IMR-90 (cell line): ENCODE measurements around the gene MAP3K13. TPM values are rescaled to one million over a fixed set of nuclear protein-coding genes. Genes with fewer than 3 reads are reported as not detected.

ENCODE experiments used
- ATAC-seq: fragments of 200-7000 bp; cut with Tn5 transposase; 2 replicates; pipeline ENCODE4 v1.9.1; 2020; ENCODE audit warnings: low read depth, mild to moderate bottlenecking, moderate library complexity
- BruUV-seq: library from RNA; stranded (reverse); fragments of 400-500 nt; replicated peaks from 2 replicates; lab custom pipeline; 2021; lab: Mats Ljungman, UMichigan
- CTCF ChIA-PET: fragments of 300-600 bp; formaldehyde crosslinking; extraction: SDS; loops from one replicate; lab custom pipeline; 2021; ENCODE audit warnings: antibody characterized with exemption; lab: Yijun Ruan, JAX
- POLR2A ChIA-PET: fragments of 300-600 bp; sonication (Branson Sonifier 250); formaldehyde crosslinking; loops from one replicate; lab custom pipeline; 2022; ENCODE audit warnings: antibody characterized with exemption; ENCODE audit not compliant: unreplicated experiment; lab: Charles Lee
- DNase-seq: peaks from one replicate; pipeline ENCODE4 v3.0.0; 2013
- H2AFZ ChIP-seq: replicated peaks from 2 replicates; pipeline ENCODE3; 2013; ENCODE audit warnings: low read length, mild to moderate bottlenecking; ENCODE audit not compliant: poor library complexity
- H2AK5ac ChIP-seq: 2 replicates; pipeline ENCODE4 v1.6.1; 2013; ENCODE audit warnings: low read depth, low read length, inconsistent platforms
- H2AK9ac ChIP-seq: replicated peaks from 2 replicates; pipeline ENCODE3; 2013; ENCODE audit warnings: mild to moderate bottlenecking, low read depth, low read length, moderate library complexity; ENCODE audit not compliant: poor library complexity
- H2BK120ac ChIP-seq: 2 replicates; pipeline ENCODE4 v1.6.1; 2013; ENCODE audit warnings: low read depth, low read length, inconsistent platforms
- H2BK15ac ChIP-seq: 3 replicates; pipeline ENCODE4 v1.6.1; 2013; ENCODE audit warnings: low read depth, low read length, inconsistent platforms
- H2BK20ac ChIP-seq: 2 replicates; pipeline ENCODE4 v1.6.1; 2013; ENCODE audit warnings: low read depth, mild to moderate bottlenecking, inconsistent platforms, low read length, moderate library complexity
- H2BK5ac ChIP-seq: 2 replicates; pipeline ENCODE4 v1.6.1; 2013; ENCODE audit warnings: mild to moderate bottlenecking, low read depth, low read length, inconsistent platforms; ENCODE audit not compliant: poor library complexity, severe bottlenecking
- H3K14ac ChIP-seq: replicated peaks from 2 replicates; pipeline ENCODE4 v1.6.1; 2013; ENCODE audit warnings: low read depth, low read length, inconsistent platforms
- H3K18ac ChIP-seq: 2 replicates; pipeline ENCODE4 v1.6.1; 2013; ENCODE audit warnings: low read depth, low read length, control low read depth
- H3K23ac ChIP-seq: 2 replicates; pipeline ENCODE4 v1.6.1; 2013; ENCODE audit warnings: low read depth, low read length, inconsistent platforms
- H3K27ac ChIP-seq: 2 replicates; pipeline ENCODE4 v1.5.1; 2013; ENCODE audit warnings: mild to moderate bottlenecking, control low read depth, low read length; ENCODE audit not compliant: insufficient read depth
- H3K27me3 ChIP-seq: 2 replicates; pipeline ENCODE4 v1.6.1; 2013; ENCODE audit warnings: low read length; ENCODE audit not compliant: control insufficient read depth, insufficient read depth
- H3K36me3 ChIP-seq: 2 replicates; pipeline ENCODE4 v1.6.1; 2013; ENCODE audit warnings: low read length, mixed read lengths; ENCODE audit not compliant: control insufficient read depth, insufficient read depth
- H3K4ac ChIP-seq: 2 replicates; pipeline ENCODE4 v1.6.1; 2013; ENCODE audit warnings: low read depth, low read length, inconsistent platforms
- H3K4me1 ChIP-seq: 2 replicates; pipeline ENCODE4 v1.6.1; 2013; ENCODE audit warnings: low read length, mixed read lengths; ENCODE audit not compliant: control insufficient read depth, insufficient read depth
- H3K4me2 ChIP-seq: 2 replicates; pipeline ENCODE4 v1.6.1; 2013; ENCODE audit warnings: low read depth, mild to moderate bottlenecking, control low read depth, low read length, moderate library complexity
- H3K4me3 ChIP-seq: 2 replicates; pipeline ENCODE4 v1.5.1; 2013; ENCODE audit warnings: low read depth, mild to moderate bottlenecking, control low read depth, low read length, moderate library complexity; ENCODE audit not compliant: insufficient read depth
- H3K56ac ChIP-seq: 2 replicates; pipeline ENCODE4 v1.6.1; 2013; ENCODE audit warnings: low read length, inconsistent platforms; ENCODE audit not compliant: insufficient read depth; ENCODE audit errors: extremely low read depth
- H3K79me1 ChIP-seq, 2 experiments: 2 replicates each; pipeline ENCODE4 v1.6.1; 2013; ENCODE audit warnings: low read length in 2 of 2, inconsistent platforms in 1 of 2, low read depth in 1 of 2
- H3K9ac ChIP-seq: 2 replicates; pipeline ENCODE4 v1.6.1; 2013; ENCODE audit warnings: low read depth, low read length, control low read depth
- H3K9me1 ChIP-seq: 2 replicates; pipeline ENCODE4 v1.6.1; 2013; ENCODE audit warnings: low read length, inconsistent platforms; ENCODE audit not compliant: insufficient read depth
- H3K9me3 ChIP-seq: 2 replicates; pipeline ENCODE4 v1.6.1; 2013; ENCODE audit warnings: low read length; ENCODE audit not compliant: control insufficient read depth, insufficient read depth
- H4K20me1 ChIP-seq: 2 replicates; pipeline ENCODE4 v1.6.1; 2013; ENCODE audit warnings: low read length, inconsistent platforms; ENCODE audit not compliant: insufficient read depth
- H4K5ac ChIP-seq: 2 replicates; pipeline ENCODE4 v1.6.1; 2013; ENCODE audit warnings: mild to moderate bottlenecking, low read depth, low read length, control low read depth
- H4K8ac ChIP-seq, 2 experiments: 2 replicates each; pipeline ENCODE4 v1.6.1; 2013; ENCODE audit warnings: low read depth in 2 of 2, low read length in 2 of 2, control low read depth in 1 of 2, inconsistent platforms in 1 of 2
- H4K91ac ChIP-seq: 2 replicates; pipeline ENCODE4 v1.6.1; 2013; ENCODE audit warnings: low read depth, low read length, inconsistent platforms; ENCODE audit not compliant: insufficient read depth
- CHD1 ChIP-seq: IDR thresholded peaks from 2 replicates; pipeline ENCODE4 v1.6.1; 2012; ENCODE audit warnings: low read depth, low read length, improper control_type of control experiment
- WGBS, 2 experiments: methylation state at CpG; one replicate each; pipeline versions ENCODE4 v1.1.5 to v1.1.7; 2013; ENCODE audit warnings: missing lambda C conversion rate in 2 of 2; ENCODE audit not compliant: insufficient read length in 1 of 2; ENCODE audit errors: extremely low coverage in 2 of 2; 5-methylcytosine and 5-hydroxymethylcytosine counted together
- dilution Hi-C: fragments of 300-500 bp; cut with HindIII; formaldehyde crosslinking; loops from one replicate; pipeline ENCODE4 v1.14.3; 2018; ENCODE audit warnings: low sequenced_read_pairs; ENCODE audit not compliant: unreplicated experiment
- in situ Hi-C: fragments of 300-500 bp; cut with MboI; formaldehyde crosslinking; loops from 3 replicates; pipeline ENCODE4 v1.14.3; 2019; ENCODE audit warnings: low sequenced_read_pairs, inconsistent platforms, mixed read lengths
- intact Hi-C: fragments of 100-400 bp; cut with micrococcal nuclease; formaldehyde crosslinking; loops from 2 replicates; pipeline ENCODE4 v1.10.0; 2022
- polyA plus RNA-seq, 3 experiments: library from polyadenylated mRNA; depleted of rRNA; stranded (reverse); fragments of >200 nt; gene quantifications; 2 replicates each; pipeline ENCODE4 v1.2.3, GENCODE V29; 2012; ENCODE audit warnings: low replicate concordance in 1 of 3
- total RNA-seq: library from RNA; depleted of rRNA; stranded (reverse); fragments of >200 nt; gene quantifications from 2 replicates; pipeline ENCODE4 v1.2.3, GENCODE V29; 2012

Gene MAP3K13
- total and polyA plus RNA-seq, 2 of the 4 experiments (the other 2 are of a cell fraction), result 9.9 to 17.6 TPM

- no peak for DNase-seq
These were observed 34.7 kb downstream of the MAP3K13 start for GRCh38 chr3:185397676-185398075.

More at GRCh38 chr3:185397676-185398075, 34.7 kb downstream of the MAP3K13 start:
- Histone ChIP-seq H2AK9ac (no peak overlapping the region), H3K4ac (no peak overlapping the region), H2AFZ (no peak overlapping the region), H2BK20ac (no peak overlapping the region), H3K9me1 (no peaks in the 10 kb centered on the region), H3K9me3 (no peaks in the 10 kb centered on the region), H2AK5ac (no peak overlapping the region), H4K8ac (no peak overlapping the region), H4K20me1 (no peaks in the 10 kb centered on the region), H3K14ac (no peak overlapping the region), H3K4me1 (peaks cover 3% of the 10 kb centered on the region; the same call in 1 of the 2 replicates), H2BK15ac (no peak overlapping the region), H4K91ac (no peak overlapping the region), H3K4me2 (no peak overlapping the region), H3K79me1 (no peaks in the 10 kb centered on the region), H3K27ac (no peak overlapping the region), H3K4me3 (no peak overlapping the region), H3K23ac (no peak overlapping the region), H3K27me3 (no peaks in the 10 kb centered on the region), H2BK120ac (no peak overlapping the region), H4K5ac (no peak overlapping the region), H3K18ac (no peak overlapping the region), H3K9ac (no peak overlapping the region), H3K36me3 (no peaks in the 10 kb centered on the region), H2BK5ac (no peak overlapping the region), H3K56ac (no peak overlapping the region)
- dilution Hi-C loops (no loop called here), in situ Hi-C loops (no loop called here), intact Hi-C loops (no loop called here)
- POLR2A ChIA-PET, result no interaction called here
- BruUV-seq, result no TSS peak
- CTCF ChIA-PET, result no interaction called here
- ATAC-seq, result no peak
- no peak for TF ChIP-seq CHD1
- WGBS, 2 experiments, result 53% methylated on average over 5 of the region's 6 CpGs; no CpG with 5 or more reads in 1 of the 2 experiments
